K562 (cell line): ENCODE data around the gene CTF1. TPM values are rescaled to one million over a fixed set of nuclear protein-coding genes. Genes with fewer than 3 reads are reported as not detected.
A peak's percentile ranks its signal among the peaks of the same experiment; 100 is the strongest.

Experiments used
- ATAC-seq: fragments of 200-7000 bp; cut with Tn5 transposase; 3 replicates; pipeline ENCODE4 v1.9.1; 2020; ENCODE audit warnings: moderate library complexity
- BruUV-seq: library from RNA; stranded (reverse); fragments of 400-500 nt; replicated peaks from 2 replicates; lab custom pipeline; 2021; lab: Mats Ljungman, UMichigan
- CTCF ChIA-PET: fragments of 300-600 bp; formaldehyde crosslinking; extraction: SDS; loops from one replicate; lab custom pipeline; 2021; ENCODE audit warnings: low intra/inter-chr PET ratio; lab: Yijun Ruan, JAX
- POLR2A ChIA-PET: fragments of 300-600, 350-650 bp; sonication (Branson Sonifier 250); formaldehyde crosslinking; extraction: SDS; loops from one replicate; lab custom pipeline; 2021; ENCODE audit warnings: antibody characterized with exemption, inconsistent platforms; lab: Yijun Ruan, JAX
- DNase-seq, 4 experiments: peaks; one replicate each; pipeline versions ENCODE4 v3.0.0 to v3.0.0-alpha.2; 2011 to 2018; ENCODE audit warnings: low spot score in 3 of 4, mixed read lengths in 3 of 4; ENCODE audit errors: extremely low read depth in 1 of 4
- FAIRE-seq: peaks from 2 replicates; lab custom pipeline; 2011; peaks lifted over from hg19 to GRCh38; lab: Jason Lieb, UNC
- H2AFZ ChIP-seq: 2 replicates; pipeline ENCODE4 v1.6.0; 2011; ENCODE audit warnings: low read depth, low read length, control low read depth, inconsistent platforms
- H3K27ac ChIP-seq: fragments of 200-600 bp; 3 replicates; pipeline ENCODE4 v1.8.0; 2011; ENCODE audit warnings: low read depth, mild to moderate bottlenecking, control low read depth, inconsistent platforms, low read length, moderate library complexity, mixed read lengths; ENCODE audit errors: extremely low read depth
- H3K27me3 ChIP-seq, 2 experiments: fragments of 300-600 bp in 1 of 2; 2 replicates in 1 of 2; 3 replicates in 1 of 2; pipeline versions ENCODE4 v1.6.0 to v1.8.0; 2011; ENCODE audit warnings: inconsistent platforms in 2 of 2, low read length in 2 of 2, mild to moderate bottlenecking in 1 of 2, mixed read lengths in 1 of 2, moderate library complexity in 1 of 2; ENCODE audit not compliant: control insufficient read depth in 2 of 2, insufficient read depth in 2 of 2
- H3K36me3 ChIP-seq: fragments of 300-600 bp; 3 replicates; pipeline ENCODE4 v1.8.0; 2011; ENCODE audit warnings: mild to moderate bottlenecking, low read length, inconsistent platforms; ENCODE audit not compliant: control insufficient read depth, insufficient read depth
- H3K4me1 ChIP-seq, 2 experiments: fragments of 200-600 bp in 1 of 2; replicated peaks in 1 of 2; 2 replicates in 1 of 2; 3 replicates in 1 of 2; pipeline versions ENCODE4 v1.5.1 to v1.8.0; 2011; ENCODE audit warnings: inconsistent platforms in 2 of 2, low read length in 2 of 2, mild to moderate bottlenecking in 1 of 2, mixed read lengths in 1 of 2, moderate library complexity in 1 of 2; ENCODE audit not compliant: control insufficient read depth in 2 of 2, insufficient read depth in 2 of 2
- H3K4me2 ChIP-seq: 2 replicates; pipeline ENCODE4 v1.6.1; 2011; ENCODE audit warnings: low read length, control low read depth, inconsistent platforms, mixed read lengths; ENCODE audit not compliant: insufficient read depth
- H3K4me3 ChIP-seq: fragments of 200-600 bp; sonication (generic), shearing (Covaris generic); 2 replicates; pipeline ENCODE4 v1.5.1; 2016; ENCODE audit warnings: control low read depth, inconsistent platforms
- H3K79me2 ChIP-seq: fragments of 200-600 bp; 3 replicates; pipeline ENCODE4 v1.8.0; 2011; ENCODE audit warnings: low read length, inconsistent platforms; ENCODE audit not compliant: control insufficient read depth, insufficient read depth
- H3K9ac ChIP-seq, 2 experiments: 2 replicates each; pipeline versions ENCODE4 v1.6.0 to v1.6.1; 2011; ENCODE audit warnings: low read depth in 2 of 2, low read length in 2 of 2, control low read depth in 1 of 2, inconsistent platforms in 1 of 2, mild to moderate bottlenecking in 1 of 2, mixed read lengths in 1 of 2; ENCODE audit not compliant: insufficient read depth in 1 of 2
- H3K9me1 ChIP-seq: one replicate; pipeline ENCODE4 v1.6.0; 2011; ENCODE audit warnings: inconsistent platforms, mild to moderate bottlenecking, low read length, moderate library complexity; ENCODE audit not compliant: control insufficient read depth, insufficient read depth
- H3K9me3 ChIP-seq: replicated peaks from 2 replicates; pipeline ENCODE4 v1.5.1; 2011; ENCODE audit warnings: low read depth, low read length, inconsistent platforms; ENCODE audit not compliant: control insufficient read depth, insufficient read depth
- H4K20me1 ChIP-seq: replicated peaks from 2 replicates; pipeline ENCODE4 v1.6.1; 2011; ENCODE audit warnings: low read length, inconsistent platforms, mixed read lengths; ENCODE audit not compliant: control insufficient read depth, insufficient read depth
- BRF2 ChIP-seq: IDR thresholded peaks from 3 replicates; pipeline ENCODE4 v1.6.1; 2011; ENCODE audit warnings: borderline replicate concordance, mild to moderate bottlenecking; ENCODE audit not compliant: insufficient read length, insufficient read depth
- HMGXB4 ChIP-seq: sonication (generic); formaldehyde crosslinking; IDR thresholded peaks from 2 replicates; pipeline ENCODE4 v1.8.1; 2023; ENCODE audit warnings: mild to moderate bottlenecking, missing genetic modification reagents
- MCM2 ChIP-seq: fragments of 450-650 bp; IDR thresholded peaks from 2 replicates; pipeline ENCODE4 v1.6.1; 2017; ENCODE audit warnings: low read depth, mild to moderate bottlenecking
- MYC ChIP-seq, 2 experiments: fragments of 250-450 bp in 1 of 2; sonication (Bioruptor Pico) in 1 of 2; IDR thresholded peaks; 2 replicates each; pipeline versions ENCODE4 v1.5.1 to v1.6.1; 2012 to 2021; ENCODE audit warnings: low read depth in 2 of 2, borderline replicate concordance in 1 of 2, improper control_type of control experiment in 1 of 2, low read length in 1 of 2, mild to moderate bottlenecking in 1 of 2, moderate library complexity in 1 of 2
- PHB ChIP-seq: fragments of 250-450 bp; sonication (Bioruptor Pico); IDR thresholded peaks from 2 replicates; pipeline ENCODE4 v1.5.0; 2021
- POLR2G ChIP-seq: fragments of 200-400 bp; formaldehyde crosslinking; IDR thresholded peaks from 2 replicates; pipeline ENCODE4 v1.6.1; 2017; ENCODE audit warnings: low read depth, mild to moderate bottlenecking, antibody characterized with exemption, low read length, moderate library complexity
- SAFB2 ChIP-seq: fragments of 200-400 bp; formaldehyde crosslinking; IDR thresholded peaks from 2 replicates; pipeline ENCODE4 v1.6.1; 2018; ENCODE audit warnings: borderline replicate concordance, low read length, low read depth, moderate library complexity; ENCODE audit not compliant: severe bottlenecking
- ZNF263 ChIP-seq: sonication (generic); formaldehyde crosslinking; IDR thresholded peaks from 2 replicates; pipeline ENCODE4 v1.8.0; 2022; ENCODE audit warnings: mild to moderate bottlenecking, missing genetic modification reagents, borderline replicate concordance
- WGBS: fragments of 100-300 bp; shearing (Covaris generic); methylation state at CpG from one replicate; pipeline ENCODE4 v1.1.6; 2016; ENCODE audit warnings: low coverage, mixed read lengths; ENCODE audit not compliant: insufficient coverage; ENCODE audit errors: missing lambda C conversion rate; 5-methylcytosine and 5-hydroxymethylcytosine counted together
- in situ Hi-C: fragments of 300-500 bp; cut with MboI; formaldehyde crosslinking; loops from 4 replicates; pipeline ENCODE4 v1.15.0; 2018; ENCODE audit warnings: inconsistent platforms, mixed read lengths
- intact Hi-C: fragments of 100-400 bp; cut with micrococcal nuclease; formaldehyde crosslinking; loops from 2 replicates; pipeline ENCODE4 v1.14.2; 2022
- polyA plus RNA-seq, 8 experiments: library from polyadenylated mRNA; depleted of rRNA in 4 of 8; stranded (reverse) in 5 of 8; unstranded in 3 of 8; fragments of >200 nt; fragmentation: Nextera tagmentation in 2 of 8; fragmentation: Illumina TruSeq in 1 of 8; extraction: Ambion mirVana in 2 of 8; extraction: Trizol in 1 of 8; gene quantifications; 2 replicates each; pipeline versions ENCODE4 v1.2.1 to v1.2.3, GENCODE V29; 2011 to 2014; ENCODE audit warnings: inconsistent platforms in 1 of 8, missing spikeins in 1 of 8
- total RNA-seq, 7 experiments: library from RNA; depleted of rRNA in 6 of 7; stranded (reverse); fragments of >200 nt in 6 of 7; fragmentation: Illumina TruSeq in 2 of 7; extraction: Trizol in 2 of 7; gene quantifications; 2 replicates each; pipeline versions ENCODE4 v1.2.1 to v1.2.3, GENCODE V29; 2011 to 2021; ENCODE audit warnings: low replicate concordance in 1 of 7
- TF ChIP-seq, protein P1 (sequence below): sonication (generic); formaldehyde crosslinking; IDR thresholded peaks from 2 replicates; pipeline ENCODE4 v1.8.0; 2022; ENCODE audit warnings: mild to moderate bottlenecking, missing genetic modification reagents

The CTF1 gene
- total and polyA plus RNA-seq, 9 of the 15 experiments (the other 6 are each of a cell fraction or from before 2014, with no cell fraction given), result 0.24 to 2.5 (median 0.44) TPM

DNA sequence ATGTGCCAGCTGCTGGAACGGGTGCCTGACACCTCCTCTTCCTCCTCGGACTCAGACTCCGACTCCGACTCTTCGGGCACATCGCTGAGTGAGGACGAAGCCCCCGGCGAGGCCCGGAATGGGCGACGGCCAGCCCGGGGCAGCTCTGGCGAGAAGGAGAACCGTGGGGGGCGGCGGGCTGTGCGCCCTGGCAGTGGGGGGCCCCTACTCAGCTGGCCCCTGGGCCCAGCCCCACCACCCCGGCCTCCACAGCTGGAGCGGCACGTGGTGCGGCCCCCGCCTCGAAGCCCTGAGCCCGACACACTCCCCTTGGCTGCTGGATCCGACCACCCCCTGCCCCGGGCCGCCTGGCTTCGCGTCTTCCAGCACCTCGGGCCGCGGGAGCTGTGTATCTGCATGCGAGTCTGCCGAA lies 33.8 kb downstream of the CTF1 start:
- peak overlapping the region in 1 of 2 experiments; percentile 36; a peak in 1 of 4 replicates for H3K9ac ChIP-seq
- in situ Hi-C loops (no loop called here), intact Hi-C loops (no loop called here)
- no peak for ATAC-seq
- no peak overlapping the region for H3K4me3 ChIP-seq
- no peaks in the 10 kb centered on the region for H3K9me3 ChIP-seq
- peaks cover 3% of the 10 kb centered on the region for H3K9me1 ChIP-seq
- CTCF ChIA-PET, result no interaction called here
- no peak for DNase-seq
- H2AFZ ChIP-seq, result no peak overlapping the region
- H4K20me1 ChIP-seq, result no peaks in the 10 kb centered on the region; the same call in 1 of the 2 replicates
- WGBS, result 97% methylated on average over 15 of the region's 35 CpGs
- peaks cover 68% of the 10 kb centered on the region; the same call in 2 of the 3 replicates for H3K36me3 ChIP-seq
- no peaks in the 10 kb centered on the region for H3K27me3 ChIP-seq
- no peak overlapping the region for H3K27ac ChIP-seq
- no peaks in the 10 kb centered on the region for H3K79me2 ChIP-seq
- no peak for FAIRE-seq
- POLR2A ChIA-PET, result interaction anchor here (0.6 kb wide), 2 partner anchors 48 to 290 kb away, joined by 3 read pairs; no protein-coding TSS in a partner anchor
- H3K4me1 ChIP-seq, result peaks cover 0 to 38% of the 10 kb centered on the region in 2 experiments; a peak in 3 of 5 replicates
- H3K4me2 ChIP-seq, result no peak overlapping the region
- TF ChIP-seq POLR2G (peak; percentile 57), MYC (IDR thresholded peaks at IDR 0.05; ENCODE audit: low read depth, low read length) (no peak), MYC (CRISPR knock-in tag; IDR thresholded peaks at IDR 0.05; ENCODE audit: borderline replicate concordance, low read depth) (no peak)
- BruUV-seq, result no TSS peak

GRCh38 chr16:30931068-30931650 lies 34.7 kb downstream of the CTF1 start:
- no peak overlapping the region for H3K4me3 ChIP-seq
- WGBS, result 71% methylated on average over 12 of the region's 12 CpGs
- no peaks in the 10 kb centered on the region for H3K79me2 ChIP-seq
- ATAC-seq, result no peak
- H3K9ac ChIP-seq, result peak overlapping the region in 1 of 2 experiments; percentile 6; a peak in 1 of 4 replicates
- H3K9me3 ChIP-seq, result no peaks in the 10 kb centered on the region
- POLR2A ChIA-PET, result no interaction called here
- CTCF ChIA-PET, result no interaction called here
- no peak for FAIRE-seq
- peaks cover 73% of the 10 kb centered on the region; the same call in 2 of the 3 replicates for H3K36me3 ChIP-seq
- no TSS peak for BruUV-seq
- H3K27me3 ChIP-seq, result no peaks in the 10 kb centered on the region
- in situ Hi-C loops, result no loop called here
- H4K20me1 ChIP-seq, result no peaks in the 10 kb centered on the region; the same call in 1 of the 2 replicates
- H2AFZ ChIP-seq, result no peak overlapping the region
- no peak for DNase-seq
- H3K9me1 ChIP-seq, result peaks cover 3% of the 10 kb centered on the region
- intact Hi-C loops, result no loop called here
- peaks cover 0 to 29% of the 10 kb centered on the region in 2 experiments; a peak in 3 of 5 replicates for H3K4me1 ChIP-seq
- H3K4me2 ChIP-seq, result no peak overlapping the region
- H3K27ac ChIP-seq, result no peak overlapping the region
- no peak for TF ChIP-seq PHB (CRISPR knock-in tag)
- TF ChIP-seq HMGXB4 (CRISPR knock-in tag), result no peak
- TF ChIP-seq, protein P1, sequence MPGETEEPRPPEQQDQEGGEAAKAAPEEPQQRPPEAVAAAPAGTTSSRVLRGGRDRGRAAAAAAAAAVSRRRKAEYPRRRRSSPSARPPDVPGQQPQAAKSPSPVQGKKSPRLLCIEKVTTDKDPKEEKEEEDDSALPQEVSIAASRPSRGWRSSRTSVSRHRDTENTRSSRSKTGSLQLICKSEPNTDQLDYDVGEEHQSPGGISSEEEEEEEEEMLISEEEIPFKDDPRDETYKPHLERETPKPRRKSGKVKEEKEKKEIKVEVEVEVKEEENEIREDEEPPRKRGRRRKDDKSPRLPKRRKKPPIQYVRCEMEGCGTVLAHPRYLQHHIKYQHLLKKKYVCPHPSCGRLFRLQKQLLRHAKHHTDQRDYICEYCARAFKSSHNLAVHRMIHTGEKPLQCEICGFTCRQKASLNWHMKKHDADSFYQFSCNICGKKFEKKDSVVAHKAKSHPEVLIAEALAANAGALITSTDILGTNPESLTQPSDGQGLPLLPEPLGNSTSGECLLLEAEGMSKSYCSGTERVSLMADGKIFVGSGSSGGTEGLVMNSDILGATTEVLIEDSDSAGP (CRISPR knock-in tag), result no peak
- TF ChIP-seq MCM2, result no peak
- no peak for TF ChIP-seq ZNF263 (CRISPR knock-in tag)
- no peak for TF ChIP-seq SAFB2
- TF ChIP-seq BRF2, result no peak
